HG02798 (cell line): ENCODE results near the gene DHRS4L2.

Experiments
- ATAC-seq: cut with Tn5 transposase; IDR thresholded peaks from one replicate; pipeline ENCODE4 v1.9.1; 2021; ENCODE audit warnings: mild to moderate bottlenecking; ENCODE audit not compliant: unreplicated experiment, poor library complexity

DHRS4L2 gene

DNA sequence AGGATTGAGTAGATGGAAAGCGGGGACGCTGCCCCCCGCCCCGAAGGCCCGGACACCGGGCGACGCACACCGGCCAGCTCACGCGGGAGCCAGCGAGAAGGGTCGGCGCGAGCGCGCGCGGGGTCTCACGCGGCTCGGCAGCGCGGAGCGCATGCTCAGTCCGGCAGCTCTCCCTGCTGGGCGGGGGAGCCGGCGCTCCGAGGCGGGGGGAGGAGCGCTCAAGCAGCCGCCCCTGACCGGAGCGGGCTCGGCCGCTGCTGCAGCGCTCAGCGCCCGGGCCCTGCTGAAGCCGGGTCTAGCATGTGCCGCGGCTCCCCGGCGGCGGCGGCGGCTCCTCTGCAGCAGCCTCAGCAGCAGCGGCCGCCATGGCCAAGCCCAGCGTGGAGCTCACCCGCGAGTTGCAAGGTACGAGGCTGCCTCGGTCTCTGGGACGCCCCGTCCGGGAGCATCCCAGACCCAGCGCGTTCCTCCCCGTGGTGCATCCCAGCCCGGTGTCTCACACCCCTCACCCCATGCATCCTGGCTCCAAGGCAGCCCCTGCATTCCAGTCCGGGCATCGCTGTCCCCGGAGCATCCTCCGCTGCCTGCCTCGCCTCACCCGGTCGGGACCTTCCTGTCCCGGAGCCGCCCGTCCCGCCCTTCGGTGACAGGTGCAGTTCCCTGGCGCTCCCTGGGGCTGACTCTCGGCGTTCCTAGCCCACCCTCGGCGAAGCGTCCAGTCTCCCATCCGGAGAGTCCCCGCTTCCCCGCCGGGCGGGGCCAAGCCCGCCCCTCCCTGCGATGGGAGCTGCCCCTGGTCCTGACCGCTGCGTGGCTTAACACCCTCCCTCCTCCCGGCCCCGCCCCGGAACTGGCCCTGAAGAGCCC, 63.3 kb downstream of the DHRS4L2 start, which contains the start of gene CARMIL3:
Gene CARMIL3 (plus strand): TSS at position 221 of the 867 bp plus-strand sequence. CDS start 145 bp downstream, at position 366.
- peak; percentile 82 for ATAC-seq

- no peak for ATAC-seq
Observed at GRCh38 chr14:24052656-24053547, 64.2 kb downstream of the DHRS4L2 start.

GRCh38 chr14:24053548-24054323, 65.0 kb downstream of the DHRS4L2 start:
- ATAC-seq: no peak

- ATAC-seq: no peak
Observed at GRCh38 chr14:24054324-24054641, 65.6 kb downstream of the DHRS4L2 start.

DNA sequence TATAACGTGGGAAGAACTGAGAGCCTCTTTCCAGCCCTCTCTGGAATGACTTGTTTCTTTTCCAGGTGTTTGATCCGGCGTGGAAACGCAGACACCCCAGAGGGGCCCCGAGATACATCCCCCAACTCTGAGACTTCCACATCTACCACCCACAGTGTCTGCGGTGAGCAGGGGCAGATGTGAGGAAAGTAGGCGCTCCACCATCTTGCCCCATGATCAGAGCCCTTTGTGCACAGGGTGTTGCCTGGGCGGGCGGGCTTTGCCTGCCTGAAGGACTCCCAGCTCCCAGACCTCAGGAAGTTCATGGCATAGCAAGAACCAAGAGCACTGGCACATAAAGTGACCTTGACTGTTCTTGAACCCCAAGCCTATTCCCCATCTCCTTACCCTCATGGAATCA, 65.9 kb downstream of the DHRS4L2 start:
- no peak for ATAC-seq
